ENCODE measurements around the gene ZC3H4.

ZC3H4 gene

DNA sequence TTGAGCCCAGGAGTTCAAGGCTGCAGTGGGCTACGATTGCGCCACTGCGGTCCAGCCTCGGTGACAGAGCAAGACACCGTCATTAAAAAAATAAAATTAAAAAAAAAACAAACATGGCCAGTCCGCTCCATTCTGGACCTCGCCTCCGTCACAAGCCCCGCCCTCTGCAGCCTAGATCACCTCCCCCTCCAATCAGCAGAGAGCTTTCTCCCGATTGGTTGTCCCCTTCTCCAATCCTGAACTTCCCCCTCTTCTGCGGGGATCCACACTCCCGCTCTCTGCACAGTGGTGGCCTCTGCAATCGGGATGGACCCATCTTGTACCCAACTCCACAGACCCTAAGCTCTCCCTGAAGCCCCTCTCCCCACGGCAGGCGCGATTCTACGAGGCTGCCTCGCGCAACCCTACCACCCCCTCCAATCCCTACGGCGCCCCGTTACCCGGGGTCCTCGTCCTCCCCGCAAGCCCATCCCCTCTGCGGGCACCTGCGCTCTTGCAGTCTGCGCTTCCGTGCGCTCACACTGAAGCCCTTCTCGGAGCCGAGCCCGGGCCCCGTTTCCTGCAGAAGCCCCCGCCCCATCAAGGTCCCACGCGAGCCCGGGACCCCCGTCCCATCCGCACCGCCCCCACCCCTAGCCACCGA is 65.7 kb downstream of the ZC3H4 start:
- DNase-seq (ENCODE audit: low read depth in 3 of 3) = peak; percentile 39 to 80 (median 72)

DNA sequence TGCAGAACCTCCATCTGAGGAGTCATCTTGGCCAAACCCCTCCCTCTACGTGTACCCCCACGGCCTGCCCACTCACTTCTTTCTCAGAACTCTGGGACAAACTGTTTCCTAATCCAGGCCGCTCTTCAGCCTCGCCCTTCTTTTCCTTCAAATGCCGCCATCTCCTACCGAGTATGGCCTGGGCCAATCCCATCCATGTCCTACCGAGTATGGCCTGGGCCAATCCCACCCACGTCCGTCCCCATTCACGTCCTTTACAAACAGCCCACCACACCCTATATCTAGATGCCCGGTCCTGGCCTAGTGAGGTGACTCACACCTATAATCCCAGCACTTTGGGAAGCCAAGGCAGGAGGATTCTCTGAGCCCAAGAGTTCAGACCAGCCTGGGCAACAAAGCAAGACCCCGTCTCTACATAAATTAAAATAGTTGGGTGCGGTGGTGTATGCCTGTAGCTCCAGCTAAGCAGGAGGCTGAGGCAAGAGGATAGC is 66.3 kb downstream of the ZC3H4 start:
- no peak for DNase-seq (ENCODE audit: low read depth in 3 of 3)

DNA sequence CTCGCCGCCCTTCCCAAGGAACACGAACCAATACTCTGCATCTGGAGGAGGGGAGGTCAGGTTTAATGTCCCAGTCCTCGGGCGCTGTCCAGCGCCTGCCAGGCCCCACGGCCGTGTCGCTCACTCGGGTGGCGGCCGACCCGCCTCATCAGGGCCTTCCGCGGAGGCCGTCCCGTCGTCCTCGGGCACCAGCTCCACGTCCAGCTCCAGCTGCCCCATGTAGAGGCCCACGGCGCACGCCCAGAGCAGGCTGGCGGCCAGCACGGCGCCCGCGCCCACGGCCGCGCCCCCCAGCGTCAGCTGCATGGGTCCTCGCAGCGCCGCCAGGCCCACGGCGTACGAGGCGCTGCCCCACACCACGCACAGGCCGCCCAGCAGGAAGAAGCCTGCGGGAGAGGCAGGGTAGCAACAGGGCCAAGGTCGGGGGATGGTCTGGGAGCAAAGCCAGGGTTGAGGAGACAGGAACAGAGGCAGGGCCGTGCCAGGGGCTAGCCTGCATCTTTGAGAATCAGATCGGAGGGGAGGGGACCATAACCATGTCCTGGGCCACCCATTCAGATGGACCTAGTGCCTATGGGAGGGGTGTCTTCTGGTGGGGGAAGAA is 67.6 kb downstream of the ZC3H4 start:
- no peak for DNase-seq (ENCODE audit: low read depth in 3 of 3)

GRCh38 chr19:47044946-47045866 is 68.4 kb downstream of the ZC3H4 start:
- no peak for DNase-seq (ENCODE audit: low read depth in 3 of 3)

DNA sequence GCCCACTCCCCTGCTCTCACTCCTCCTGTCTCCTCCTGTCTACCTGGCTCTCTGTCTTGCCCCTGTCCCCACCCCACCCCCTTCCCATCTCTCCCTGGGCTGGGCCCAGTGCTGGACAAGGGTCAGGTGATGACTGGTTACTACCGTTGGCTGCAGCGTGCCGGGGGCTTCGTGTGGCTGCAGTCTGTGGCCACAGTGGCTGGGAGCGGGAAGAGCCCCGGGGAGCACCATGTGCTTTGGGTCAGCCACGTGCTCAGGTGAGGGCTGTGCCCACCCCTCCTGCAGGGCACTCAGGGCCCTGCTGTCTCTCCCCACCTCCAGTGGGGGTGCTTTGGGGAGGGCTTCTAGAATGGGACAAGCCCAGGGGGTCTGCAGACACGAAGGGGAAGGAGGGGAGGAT is 72.7 kb downstream of the ZC3H4 start:
- no peak for DNase-seq (ENCODE audit: low read depth in 3 of 3)

GRCh38 chr19:47039239-47039874 is 74.2 kb downstream of the ZC3H4 start:
- no peak for DNase-seq (ENCODE audit: low read depth in 3 of 3)

DNA sequence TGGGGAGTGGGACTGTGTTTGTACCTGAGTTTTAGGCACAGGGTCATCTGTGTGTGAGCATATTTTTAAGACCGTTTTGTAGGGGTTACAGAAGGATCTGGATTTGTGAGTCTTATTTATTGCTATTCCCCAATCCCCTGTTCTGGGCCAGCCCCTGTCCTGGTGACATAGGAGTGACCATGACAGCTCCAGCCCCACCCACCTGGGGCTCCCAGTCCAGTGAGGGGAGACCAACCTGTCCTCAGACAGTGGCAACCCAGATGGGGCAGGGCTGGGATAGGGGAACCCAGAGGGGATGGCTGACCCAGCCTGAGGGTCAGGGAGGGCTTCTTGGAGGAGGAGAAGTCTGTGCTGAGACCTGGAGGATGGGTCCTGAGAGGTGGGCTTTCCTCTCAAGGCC is 75.8 kb downstream of the ZC3H4 start:
- no peak for DNase-seq (ENCODE audit: low read depth in 3 of 3)

DNA sequence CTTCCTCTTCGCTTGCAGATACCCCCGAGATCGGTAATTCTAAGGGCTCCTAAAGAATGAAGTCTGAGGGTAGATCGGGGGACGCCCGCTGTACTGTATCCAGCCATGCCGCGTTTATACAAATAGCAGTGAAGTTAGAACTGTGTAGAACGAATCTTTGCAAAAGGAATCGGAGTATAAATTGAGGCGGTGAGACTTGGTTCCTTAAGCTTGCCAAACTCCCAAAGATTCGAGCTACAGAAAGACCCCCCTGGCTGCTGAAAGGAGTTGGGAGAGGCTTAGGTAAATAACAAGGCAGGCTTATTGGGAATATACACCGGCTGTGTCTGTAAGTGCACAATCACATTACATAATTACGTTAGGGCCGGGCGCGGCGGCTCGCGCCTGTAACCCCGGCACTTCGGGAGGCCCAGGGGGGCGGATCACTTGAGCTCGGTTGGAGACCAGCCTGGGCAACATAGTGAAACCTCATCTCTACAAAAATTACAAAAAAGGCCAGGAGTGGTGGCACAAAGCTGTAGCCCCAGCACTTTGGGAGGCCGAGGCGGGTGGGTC is 77.4 kb downstream of the ZC3H4 start:
- no peak for DNase-seq (ENCODE audit: low read depth in 3 of 3)

GRCh38 chr19:47035127-47036096 is 78.2 kb downstream of the ZC3H4 start:
- DNase-seq (ENCODE audit: low read depth in 3 of 3) = peak; percentile 89 to 92 (median 91)

- peak; percentile 27 to 42 (median 33) for DNase-seq (ENCODE audit: low read depth in 3 of 3)
Measured at GRCh38 chr19:47032171-47032811, 81.3 kb downstream of the ZC3H4 start.

- no peak for DNase-seq (ENCODE audit: low read depth in 3 of 3)
Measured at GRCh38 chr19:47028195-47028601, 85.4 kb downstream of the ZC3H4 start.

DNA sequence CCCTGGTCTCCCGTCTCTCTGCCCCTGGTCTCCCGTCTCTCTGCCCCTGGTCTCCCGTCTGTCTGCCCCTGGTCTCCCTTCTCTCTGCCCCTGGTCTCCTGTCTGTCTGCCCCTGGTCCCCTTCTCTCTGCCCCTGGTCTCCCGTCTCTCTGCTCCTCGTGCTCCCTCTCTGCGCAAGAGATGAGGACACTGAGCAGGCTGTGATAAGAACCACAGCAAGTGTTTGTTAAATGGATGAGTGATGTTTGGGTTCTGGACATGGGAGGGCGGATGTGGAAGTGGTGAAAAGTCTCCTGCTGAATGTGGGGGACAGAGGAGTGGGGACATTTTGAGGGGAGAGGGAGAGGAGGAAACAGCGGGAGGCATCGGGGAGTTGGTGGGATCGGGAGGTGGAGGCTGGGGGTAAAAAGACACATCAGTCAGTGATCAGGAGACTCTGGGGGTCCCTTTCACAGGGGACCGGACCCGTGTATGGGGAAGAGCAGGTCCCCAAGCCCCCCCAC is 85.9 kb downstream of the ZC3H4 start:
- no peak for DNase-seq (ENCODE audit: low read depth in 3 of 3)

DNA sequence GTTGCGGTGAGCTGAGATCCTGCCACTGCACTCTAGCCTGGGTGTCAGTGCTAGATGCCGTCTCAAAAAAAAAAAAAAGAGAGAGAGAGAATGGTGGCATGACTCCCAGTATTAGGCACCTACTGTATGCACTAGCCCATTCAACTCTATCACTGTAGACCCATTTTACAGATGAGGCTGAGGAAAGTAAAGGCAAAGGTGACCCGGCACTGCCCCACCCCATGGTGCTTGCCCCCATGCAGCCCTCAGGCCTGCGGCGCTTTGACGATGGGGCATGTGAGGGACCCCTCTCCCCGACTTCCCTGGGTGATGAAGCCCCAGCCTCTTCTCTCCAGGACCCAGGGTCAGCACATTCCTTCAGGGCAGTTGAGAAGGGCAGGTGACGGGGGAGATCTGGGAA is 86.7 kb downstream of the ZC3H4 start:
- no peak for DNase-seq (ENCODE audit: low read depth in 3 of 3)

DNA sequence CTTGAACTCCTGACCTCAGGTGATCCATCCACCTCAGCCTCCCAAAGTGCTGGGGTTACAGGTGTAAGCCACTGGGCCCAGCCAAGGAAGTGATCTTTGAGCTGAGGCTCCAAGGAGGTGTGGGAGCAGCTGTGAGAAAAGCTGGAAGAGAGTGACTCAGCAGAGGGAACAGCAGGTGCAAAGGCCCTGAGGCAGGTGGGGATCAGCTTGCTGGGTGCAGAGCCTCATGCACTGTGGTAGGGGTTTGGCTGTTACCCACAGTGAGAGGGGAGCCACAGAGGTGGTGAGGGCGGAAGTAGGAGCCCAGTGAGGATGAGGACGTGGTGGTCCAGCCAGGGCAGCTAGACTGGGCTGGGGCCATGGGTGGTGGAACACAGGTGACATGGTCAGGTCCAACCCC is 87.4 kb downstream of the ZC3H4 start:
- no peak for DNase-seq (ENCODE audit: low read depth in 3 of 3)

DNA sequence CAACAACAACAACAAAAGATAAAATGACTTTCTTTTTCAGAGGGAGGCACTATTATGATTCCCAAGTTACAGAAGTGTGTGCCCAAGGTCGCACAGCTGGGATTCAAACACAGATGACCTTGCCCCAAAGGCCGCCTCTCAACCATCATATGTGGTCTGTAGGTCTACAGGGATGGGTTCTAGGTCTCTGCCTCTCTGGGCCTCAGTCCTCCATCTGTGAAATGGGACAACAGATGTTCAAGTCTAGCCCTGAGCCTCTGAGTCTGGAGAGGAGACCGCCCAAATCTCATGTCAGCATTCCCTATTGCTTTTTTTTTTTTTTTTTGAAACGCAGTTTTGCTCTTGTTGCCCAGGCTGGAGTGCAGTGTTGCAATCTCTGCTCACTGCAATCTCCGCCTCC is 89.1 kb downstream of the ZC3H4 start:
- DNase-seq (ENCODE audit: low read depth in 3 of 3) = no peak

DNA sequence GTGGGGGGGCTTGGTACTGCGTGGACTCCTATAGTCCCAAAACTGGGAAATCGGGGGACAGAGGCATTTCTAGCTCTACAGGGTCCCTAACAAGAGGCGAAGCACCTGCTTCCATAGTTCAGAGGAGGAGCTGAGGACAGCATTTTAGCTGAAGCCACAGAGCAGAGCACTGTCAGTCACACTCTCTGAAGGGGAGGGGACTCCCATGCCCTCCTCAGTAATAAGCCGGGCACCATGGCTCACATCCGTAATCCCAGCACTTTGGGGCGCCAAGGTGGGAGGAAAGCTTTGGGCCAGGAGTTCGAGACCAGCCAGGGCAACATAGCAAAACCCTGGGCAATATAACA is 90.2 kb downstream of the ZC3H4 start:
- DNase-seq (ENCODE audit: low read depth in 3 of 3) = no peak

- no peak for DNase-seq (ENCODE audit: low read depth in 3 of 3)
Measured at GRCh38 chr19:47022541-47023447, 90.8 kb downstream of the ZC3H4 start.

- no peak for DNase-seq (ENCODE audit: low read depth in 3 of 3)
Measured at GRCh38 chr19:47022140-47022536, 91.4 kb downstream of the ZC3H4 start.

All from stimulated activated CD4-positive, alpha-beta T cell treated with anti-CD3 and anti-CD28 coated beads, TNF-alpha, amount 100 ng/mL, for 48 hours (primary cell).